ENCODE data around the gene LARGE1. TPM values are rescaled to one million over a fixed set of nuclear protein-coding genes. Genes with fewer than 3 reads are reported as not detected.

The LARGE1 gene
- total RNA-seq, 1 experiment from 2014 or later: 5.2 TPM

- Mint-ChIP-seq H3K4me3 (ENCODE audit: unreplicated experiment) (no peak overlapping the region), H3K27me3 (ENCODE audit: insufficient read depth, unreplicated experiment) (no peaks in the 10 kb centered on the region), H3K36me3 (ENCODE audit: insufficient read depth, unreplicated experiment) (no peaks in the 10 kb centered on the region), H3K9me3 (ENCODE audit: unreplicated experiment) (peaks cover 8% of the 10 kb centered on the region), H3K4me1 (ENCODE audit: insufficient read depth, unreplicated experiment) (peaks cover 5% of the 10 kb centered on the region), H3K27ac (ENCODE audit: low read depth, unreplicated experiment) (no peak overlapping the region)
- intact Hi-C loops (cut with micrococcal nuclease): no loop called here
- BruUV-seq (replicated peaks): no TSS peak
- TF ChIP-seq, protein P1, sequence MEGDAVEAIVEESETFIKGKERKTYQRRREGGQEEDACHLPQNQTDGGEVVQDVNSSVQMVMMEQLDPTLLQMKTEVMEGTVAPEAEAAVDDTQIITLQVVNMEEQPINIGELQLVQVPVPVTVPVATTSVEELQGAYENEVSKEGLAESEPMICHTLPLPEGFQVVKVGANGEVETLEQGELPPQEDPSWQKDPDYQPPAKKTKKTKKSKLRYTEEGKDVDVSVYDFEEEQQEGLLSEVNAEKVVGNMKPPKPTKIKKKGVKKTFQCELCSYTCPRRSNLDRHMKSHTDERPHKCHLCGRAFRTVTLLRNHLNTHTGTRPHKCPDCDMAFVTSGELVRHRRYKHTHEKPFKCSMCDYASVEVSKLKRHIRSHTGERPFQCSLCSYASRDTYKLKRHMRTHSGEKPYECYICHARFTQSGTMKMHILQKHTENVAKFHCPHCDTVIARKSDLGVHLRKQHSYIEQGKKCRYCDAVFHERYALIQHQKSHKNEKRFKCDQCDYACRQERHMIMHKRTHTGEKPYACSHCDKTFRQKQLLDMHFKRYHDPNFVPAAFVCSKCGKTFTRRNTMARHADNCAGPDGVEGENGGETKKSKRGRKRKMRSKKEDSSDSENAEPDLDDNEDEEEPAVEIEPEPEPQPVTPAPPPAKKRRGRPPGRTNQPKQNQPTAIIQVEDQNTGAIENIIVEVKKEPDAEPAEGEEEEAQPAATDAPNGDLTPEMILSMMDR (IDR thresholded peaks at IDR 0.05; ENCODE audit: unreplicated experiment): no peak
- no peak for DNase-seq (ENCODE audit: unreplicated experiment)
- ChIA-PET CTCF (no interaction called here), POLR2A (no interaction called here)
These were observed 250.5 kb downstream of the LARGE1 start for GRCh38 chr22:33669746-33670145.

DNA sequence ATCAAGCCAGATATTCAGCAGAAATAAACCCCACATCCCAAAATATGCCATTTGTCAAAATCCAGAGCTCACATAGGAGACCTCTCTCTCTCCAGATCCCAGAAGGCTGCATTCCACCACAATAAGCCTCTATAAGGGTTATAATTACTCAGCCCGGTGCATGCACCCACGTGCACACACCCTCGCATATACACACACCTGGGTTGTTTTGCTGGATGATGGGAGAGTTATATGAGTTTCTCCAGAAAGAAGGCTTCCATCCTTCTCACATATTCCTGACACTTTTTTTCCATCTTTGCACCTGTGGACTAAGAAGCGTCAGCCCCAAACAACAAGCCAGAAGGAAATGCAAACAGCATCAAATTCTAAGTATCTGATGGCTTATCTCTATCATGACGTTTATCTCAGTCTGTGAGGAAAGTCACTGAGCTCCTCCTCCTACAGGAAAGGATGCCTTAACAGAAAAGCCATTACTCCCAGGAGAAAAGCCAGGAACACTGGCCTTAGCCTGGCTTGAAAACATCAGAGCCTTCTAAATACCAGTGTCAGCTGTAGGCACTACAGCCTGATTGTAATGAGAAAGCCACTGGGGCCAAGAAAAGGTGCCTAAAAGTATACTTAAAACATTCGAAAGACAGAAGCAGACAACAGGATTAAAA, 253.2 kb downstream of the LARGE1 start:
- H3K9me3 Mint-ChIP-seq (ENCODE audit: unreplicated experiment): no peaks in the 10 kb centered on the region
- H3K27ac Mint-ChIP-seq (ENCODE audit: low read depth, unreplicated experiment): no peak overlapping the region
- POLR2A ChIA-PET: no interaction called here
- no TSS peak for BruUV-seq (replicated peaks)
- no peaks in the 10 kb centered on the region for H3K4me1 Mint-ChIP-seq (ENCODE audit: insufficient read depth, unreplicated experiment)
- intact Hi-C loops (cut with micrococcal nuclease): no loop called here
- H3K4me3 Mint-ChIP-seq (ENCODE audit: unreplicated experiment): no peak overlapping the region
- CTCF ChIA-PET: no interaction called here
- H3K36me3 Mint-ChIP-seq (ENCODE audit: insufficient read depth, unreplicated experiment): no peaks in the 10 kb centered on the region
- no peak for DNase-seq (ENCODE audit: unreplicated experiment)
- no peaks in the 10 kb centered on the region for H3K27me3 Mint-ChIP-seq (ENCODE audit: insufficient read depth, unreplicated experiment)
- TF ChIP-seq, protein P1 (IDR thresholded peaks at IDR 0.05; ENCODE audit: unreplicated experiment): no peak

- Mint-ChIP-seq H3K4me1 (ENCODE audit: insufficient read depth, unreplicated experiment) (no peaks in the 10 kb centered on the region), H3K36me3 (ENCODE audit: insufficient read depth, unreplicated experiment) (no peaks in the 10 kb centered on the region), H3K27me3 (ENCODE audit: insufficient read depth, unreplicated experiment) (no peaks in the 10 kb centered on the region), H3K4me3 (ENCODE audit: unreplicated experiment) (no peak overlapping the region), H3K27ac (ENCODE audit: low read depth, unreplicated experiment) (no peak overlapping the region), H3K9me3 (ENCODE audit: unreplicated experiment) (no peaks in the 10 kb centered on the region)
- intact Hi-C loops (cut with micrococcal nuclease): no loop called here
- ChIA-PET POLR2A (no interaction called here), CTCF (interaction anchor here (0.7 to 1.0 kb wide), 2 partner anchors 32 to 87 kb away, joined by 3 to 4 read pairs; no protein-coding TSS in a partner anchor)
- TF ChIP-seq, protein P1 (IDR thresholded peaks at IDR 0.05; ENCODE audit: unreplicated experiment): no peak
- no peak for DNase-seq (ENCODE audit: unreplicated experiment)
- no TSS peak for BruUV-seq (replicated peaks)
These were observed 253.9 kb downstream of the LARGE1 start for GRCh38 chr22:33666279-33666960.

DNA sequence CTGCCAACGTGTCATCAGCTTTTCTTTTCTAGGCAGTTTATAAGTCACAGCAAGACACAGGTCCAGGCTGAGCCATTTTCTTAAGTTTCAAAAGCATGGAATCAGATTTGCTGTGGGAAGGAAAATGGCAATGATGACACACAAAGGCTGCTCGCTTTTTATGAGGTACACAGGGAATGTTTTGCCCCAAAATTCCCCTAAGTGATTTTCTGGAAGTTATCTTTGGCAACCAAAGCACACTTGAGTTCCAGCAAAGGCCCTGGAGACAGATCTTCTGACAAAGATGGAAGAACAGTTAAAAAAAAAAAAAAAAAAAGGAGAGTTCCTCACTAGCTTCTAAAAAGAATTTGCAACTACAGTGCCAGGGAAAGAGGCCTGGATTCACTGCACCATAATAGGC, 260.8 kb downstream of the LARGE1 start:
- ChIA-PET CTCF (interaction anchor here (0.6 to 1.0 kb wide), 8 partner anchors 15 to 360 kb away, joined by 3 to 5 read pairs (median 3); no protein-coding TSS in a partner anchor), POLR2A (no interaction called here)
- Mint-ChIP-seq H3K27ac (ENCODE audit: low read depth, unreplicated experiment) (no peak overlapping the region), H3K4me3 (ENCODE audit: unreplicated experiment) (no peak overlapping the region), H3K27me3 (ENCODE audit: insufficient read depth, unreplicated experiment) (no peaks in the 10 kb centered on the region), H3K9me3 (ENCODE audit: unreplicated experiment) (no peaks in the 10 kb centered on the region), H3K4me1 (ENCODE audit: insufficient read depth, unreplicated experiment) (no peaks in the 10 kb centered on the region), H3K36me3 (ENCODE audit: insufficient read depth, unreplicated experiment) (no peaks in the 10 kb centered on the region)
- DNase-seq (ENCODE audit: unreplicated experiment): no peak
- no TSS peak for BruUV-seq (replicated peaks)
- TF ChIP-seq, protein P1 (IDR thresholded peaks at IDR 0.05; ENCODE audit: unreplicated experiment): no peak
- intact Hi-C loops (cut with micrococcal nuclease): no loop called here

Data from MCF 10A (cell line).